CD4-positive, alpha-beta T cell treated with Interleukin-21 for 1 hour (primary cell): ENCODE results near the gene LDLRAD4.

ENCODE experiments used
- DNase-seq: peaks from one replicate; pipeline ENCODE4 v3.0.0-alpha.2; 2020

The LDLRAD4 gene

GRCh38 chr18:13232086-13232917, 13.7 kb downstream of the LDLRAD4 start:
- no peak for DNase-seq

GRCh38 chr18:13232971-13233786, 14.6 kb downstream of the LDLRAD4 start:
- DNase-seq: no peak

- no peak for DNase-seq
Observed at GRCh38 chr18:13233787-13234783, 15.5 kb downstream of the LDLRAD4 start.

GRCh38 chr18:13235421-13235831, 16.9 kb downstream of the LDLRAD4 start:
- no peak for DNase-seq

- no peak for DNase-seq
Observed at GRCh38 chr18:13235981-13236380, 17.4 kb downstream of the LDLRAD4 start.

GRCh38 chr18:13236411-13236810, 17.9 kb downstream of the LDLRAD4 start:
- DNase-seq: no peak

- no peak for DNase-seq
Observed at GRCh38 chr18:13237073-13237472, 18.5 kb downstream of the LDLRAD4 start.

GRCh38 chr18:13237641-13238040, 19.1 kb downstream of the LDLRAD4 start:
- no peak for DNase-seq

GRCh38 chr18:13239171-13239956, 20.8 kb downstream of the LDLRAD4 start:
- DNase-seq: no peak

- no peak for DNase-seq
Observed at GRCh38 chr18:13240060-13240725, 21.6 kb downstream of the LDLRAD4 start.

- no peak for DNase-seq
Observed at GRCh38 chr18:13241083-13241892, 22.7 kb downstream of the LDLRAD4 start.

GRCh38 chr18:13241893-13242175, 23.3 kb downstream of the LDLRAD4 start:
- no peak for DNase-seq

- DNase-seq: no peak
Observed at GRCh38 chr18:13242797-13243196, 24.2 kb downstream of the LDLRAD4 start.

GRCh38 chr18:13243363-13243762, 24.8 kb downstream of the LDLRAD4 start:
- no peak for DNase-seq

GRCh38 chr18:13244135-13244534, 25.6 kb downstream of the LDLRAD4 start:
- DNase-seq: no peak

- no peak for DNase-seq
Observed at GRCh38 chr18:13245481-13246000, 27.0 kb downstream of the LDLRAD4 start.

GRCh38 chr18:13246121-13246520, 27.6 kb downstream of the LDLRAD4 start:
- DNase-seq: no peak

- no peak for DNase-seq
Observed at GRCh38 chr18:13246591-13246990, 28.0 kb downstream of the LDLRAD4 start.

GRCh38 chr18:13247506-13247905, 28.9 kb downstream of the LDLRAD4 start:
- no peak for DNase-seq

- DNase-seq: no peak
Observed at GRCh38 chr18:13252686-13253410, 34.3 kb downstream of the LDLRAD4 start.
